GM19372 (cell line): Measurements from ENCODE around the gene UBL7.
"Not testable (repeated sequence)": the region's sequence is repeated elsewhere in the genome, so short reads cannot be mapped to it uniquely, and the experiment has no call there.

ENCODE experiments used
- ATAC-seq: cut with Tn5 transposase; IDR thresholded peaks from one replicate; pipeline ENCODE4 v1.9.1; 2021; ENCODE audit warnings: mild to moderate bottlenecking, low read depth, moderate library complexity; ENCODE audit not compliant: unreplicated experiment

The UBL7 gene

GRCh38 chr15:74464216-74464615 is 3.3 kb upstream of the UBL7 start:
- no peak for ATAC-seq

DNA sequence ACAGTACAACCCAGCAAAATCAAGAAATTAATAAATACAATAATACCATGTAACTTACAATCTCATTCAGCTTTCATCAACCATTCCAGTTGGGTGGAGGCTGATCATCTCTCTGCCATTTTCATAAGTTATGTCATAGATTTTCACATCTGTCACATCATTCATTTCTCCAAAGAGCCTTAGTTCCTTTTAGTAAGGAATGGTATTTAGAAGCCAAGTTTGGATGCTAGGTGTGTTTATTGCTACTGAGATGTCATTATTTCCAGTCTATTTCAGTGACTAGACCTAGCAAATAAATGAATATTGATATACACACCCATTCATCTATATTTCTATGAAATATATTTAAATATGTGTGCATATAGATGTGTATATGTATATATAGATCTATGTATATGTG is 2.7 kb upstream of the UBL7 start:
- no peak for ATAC-seq

- ATAC-seq, result no peak
Observed at GRCh38 chr15:74461847-74462511, 1.0 kb upstream of the UBL7 start.

GRCh38 chr15:74460298-74460697 is 662 bp downstream of the UBL7 start:
- no peak for ATAC-seq

DNA sequence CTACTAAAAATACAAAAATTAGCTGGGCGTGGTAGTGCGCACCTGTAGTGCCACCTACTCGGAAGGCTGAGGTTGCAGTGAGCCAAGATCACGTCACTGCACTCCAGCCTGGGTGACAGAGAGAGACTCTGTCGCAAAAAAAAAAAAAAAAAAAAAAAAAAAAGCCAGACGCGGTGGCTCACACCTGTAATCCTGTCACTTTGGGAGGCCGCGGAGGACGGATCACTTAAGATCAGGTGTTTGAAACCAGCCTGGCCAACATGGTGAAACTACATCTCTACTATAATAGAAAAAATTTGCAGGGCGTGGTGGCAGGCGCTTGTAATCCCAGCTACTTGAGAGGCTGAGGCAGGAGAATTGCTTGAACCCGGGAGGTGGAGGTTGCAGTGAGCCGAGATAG is 1.2 kb downstream of the UBL7 start:
- ATAC-seq, result not testable (repeated sequence)

GRCh38 chr15:74458473-74458872 is 2.5 kb downstream of the UBL7 start:
- ATAC-seq, result no peak

DNA sequence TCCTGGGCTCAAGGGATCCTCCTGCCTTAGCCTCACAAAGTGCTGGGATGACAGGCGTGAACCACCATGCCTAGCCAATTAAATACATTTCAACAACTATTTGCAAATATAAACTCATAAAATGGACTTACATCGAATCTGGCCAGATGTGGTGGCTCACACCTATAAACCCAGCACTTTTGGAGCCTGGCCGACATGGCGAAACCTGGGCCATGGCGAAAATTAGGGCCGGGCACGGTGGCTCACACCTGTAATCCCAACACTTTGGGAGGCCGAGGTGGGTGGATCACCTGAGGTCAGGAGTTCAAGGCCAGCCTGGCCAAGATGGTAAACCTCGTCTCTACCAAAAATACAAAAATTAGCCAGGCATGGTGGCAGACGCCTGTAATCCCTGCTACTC is 3.9 kb downstream of the UBL7 start:
- ATAC-seq, result not testable (repeated sequence)

DNA sequence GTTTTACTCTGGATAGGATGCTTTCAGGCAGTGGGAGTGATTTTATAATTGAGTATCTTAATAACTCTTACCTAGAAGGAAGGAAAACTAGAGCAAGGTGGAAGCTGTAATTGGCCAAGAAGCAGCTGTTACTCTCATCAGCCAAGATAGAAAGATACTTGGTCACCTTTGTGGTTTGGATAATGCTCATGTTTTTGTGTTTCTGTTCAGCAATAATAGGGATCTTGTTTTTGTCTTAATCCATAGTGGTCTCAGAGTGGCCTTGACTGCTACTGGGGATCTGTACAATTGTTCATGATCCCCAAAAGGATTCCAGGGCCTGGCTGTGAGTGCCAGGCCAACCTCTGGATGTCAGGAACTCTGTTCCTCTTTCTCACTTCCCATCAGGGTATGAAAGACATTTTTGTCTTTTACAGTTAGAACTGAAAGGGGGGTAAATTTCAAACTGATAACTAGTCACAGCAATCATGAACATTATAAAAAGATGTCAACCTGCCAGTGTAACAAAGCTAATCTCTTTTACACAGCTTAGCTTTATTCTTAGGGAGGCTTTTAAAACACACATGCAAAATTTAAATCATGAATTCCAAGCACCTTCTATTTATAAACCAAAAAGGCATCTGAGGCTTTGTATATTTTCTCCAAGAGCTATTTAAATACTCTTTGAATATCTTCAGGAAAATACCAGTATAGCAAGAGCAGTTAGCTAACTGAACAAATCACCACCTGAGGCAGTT is 6.0 kb downstream of the UBL7 start:
- no peak for ATAC-seq

GRCh38 chr15:74453925-74454763 is 6.8 kb downstream of the UBL7 start:
- ATAC-seq, result no peak

- no peak for ATAC-seq
Observed at GRCh38 chr15:74451861-74452835, 8.8 kb downstream of the UBL7 start.

- no peak for ATAC-seq
Observed at GRCh38 chr15:74451322-74451721, 9.6 kb downstream of the UBL7 start.

DNA sequence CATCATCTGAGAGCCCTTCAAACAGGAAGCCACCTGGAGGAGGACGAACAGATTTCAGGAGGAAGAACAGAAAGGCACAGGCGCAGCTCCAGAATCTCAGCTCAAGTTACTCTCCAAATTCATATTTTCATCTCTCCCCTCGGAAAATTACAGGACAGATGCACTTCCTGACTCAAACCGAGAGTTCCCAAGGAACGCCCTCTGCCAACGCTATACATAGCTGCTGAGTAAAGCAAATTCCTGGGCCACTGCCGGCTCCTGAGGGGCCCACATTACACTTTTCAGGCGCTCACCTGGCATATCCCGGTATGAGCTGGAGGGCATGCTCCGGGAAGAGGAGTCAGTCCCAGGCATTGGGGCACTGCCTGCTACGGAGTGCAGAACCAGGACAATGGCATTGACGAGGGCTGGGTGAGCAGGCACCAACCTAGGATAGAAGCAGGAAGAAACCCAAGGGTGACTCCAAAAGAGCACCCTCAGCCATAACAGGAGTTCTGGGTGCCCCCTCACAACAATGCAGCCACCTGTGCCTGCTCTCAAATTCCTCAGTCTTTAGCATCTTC is 11.2 kb downstream of the UBL7 start:
- ATAC-seq, result no peak

DNA sequence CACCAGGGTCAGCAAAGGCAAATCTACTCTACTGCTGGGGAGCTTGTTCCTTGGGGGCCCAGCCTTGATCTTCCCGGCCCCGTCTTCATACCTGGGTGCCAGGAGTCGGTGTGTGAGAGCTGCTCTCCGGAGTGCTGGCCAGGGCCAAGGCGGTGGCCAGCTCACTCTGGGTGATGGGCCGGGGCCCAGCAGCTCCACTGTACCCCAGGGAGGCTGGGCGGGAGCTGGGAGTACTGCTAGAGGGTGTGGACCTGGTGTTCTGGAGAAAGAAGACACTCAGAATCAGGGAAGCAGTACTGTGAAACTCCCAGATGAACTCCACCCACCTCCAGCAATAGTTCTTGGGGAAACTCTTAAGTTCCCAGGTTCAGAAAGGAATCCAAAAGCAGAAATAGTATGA is 11.9 kb downstream of the UBL7 start:
- ATAC-seq, result no peak

DNA sequence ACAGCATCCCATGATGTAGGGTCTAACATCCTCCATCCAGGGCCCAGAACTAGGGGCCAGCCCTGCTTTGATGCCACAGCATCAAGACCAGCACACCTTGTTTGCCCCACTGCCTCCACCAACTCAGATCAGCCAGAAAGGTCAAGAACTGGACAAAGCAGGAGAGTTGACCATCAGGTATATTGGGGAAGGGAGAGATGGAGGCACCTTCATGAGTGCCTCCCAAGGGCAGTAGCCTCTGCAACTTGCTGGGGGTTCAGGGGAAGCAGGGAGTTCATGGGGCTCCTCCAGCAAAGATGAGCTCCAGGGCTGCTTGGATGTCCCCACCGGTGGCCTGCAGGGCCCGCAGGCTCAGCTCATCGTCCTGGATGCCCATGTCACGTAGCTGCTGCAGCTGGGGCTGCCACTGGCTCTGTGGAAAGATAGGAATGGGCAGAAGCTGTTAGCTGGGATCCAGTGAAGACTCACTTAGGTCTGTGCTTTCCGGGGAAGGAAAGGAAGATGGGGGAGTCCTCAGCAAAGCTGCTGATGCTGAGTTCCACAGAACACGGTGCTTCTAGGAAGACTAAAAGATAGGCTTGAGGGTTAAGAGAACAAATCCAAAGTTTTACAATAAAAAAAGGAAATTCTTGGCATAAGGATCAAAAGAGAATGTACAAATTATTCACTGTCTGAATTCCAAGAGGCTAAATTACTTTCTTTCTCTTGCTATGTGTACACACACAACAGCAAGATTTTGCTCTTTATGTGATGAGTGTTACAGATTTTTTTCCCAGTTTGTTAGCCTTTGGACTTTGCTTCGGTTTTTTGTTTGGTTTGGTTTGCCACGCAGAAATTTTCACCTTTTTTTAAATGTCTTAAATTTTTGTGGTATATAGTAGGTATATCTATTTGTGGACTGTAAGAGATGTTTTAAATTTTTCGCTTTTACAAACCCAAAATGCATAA is 14.9 kb downstream of the UBL7 start:
- ATAC-seq, result no peak

DNA sequence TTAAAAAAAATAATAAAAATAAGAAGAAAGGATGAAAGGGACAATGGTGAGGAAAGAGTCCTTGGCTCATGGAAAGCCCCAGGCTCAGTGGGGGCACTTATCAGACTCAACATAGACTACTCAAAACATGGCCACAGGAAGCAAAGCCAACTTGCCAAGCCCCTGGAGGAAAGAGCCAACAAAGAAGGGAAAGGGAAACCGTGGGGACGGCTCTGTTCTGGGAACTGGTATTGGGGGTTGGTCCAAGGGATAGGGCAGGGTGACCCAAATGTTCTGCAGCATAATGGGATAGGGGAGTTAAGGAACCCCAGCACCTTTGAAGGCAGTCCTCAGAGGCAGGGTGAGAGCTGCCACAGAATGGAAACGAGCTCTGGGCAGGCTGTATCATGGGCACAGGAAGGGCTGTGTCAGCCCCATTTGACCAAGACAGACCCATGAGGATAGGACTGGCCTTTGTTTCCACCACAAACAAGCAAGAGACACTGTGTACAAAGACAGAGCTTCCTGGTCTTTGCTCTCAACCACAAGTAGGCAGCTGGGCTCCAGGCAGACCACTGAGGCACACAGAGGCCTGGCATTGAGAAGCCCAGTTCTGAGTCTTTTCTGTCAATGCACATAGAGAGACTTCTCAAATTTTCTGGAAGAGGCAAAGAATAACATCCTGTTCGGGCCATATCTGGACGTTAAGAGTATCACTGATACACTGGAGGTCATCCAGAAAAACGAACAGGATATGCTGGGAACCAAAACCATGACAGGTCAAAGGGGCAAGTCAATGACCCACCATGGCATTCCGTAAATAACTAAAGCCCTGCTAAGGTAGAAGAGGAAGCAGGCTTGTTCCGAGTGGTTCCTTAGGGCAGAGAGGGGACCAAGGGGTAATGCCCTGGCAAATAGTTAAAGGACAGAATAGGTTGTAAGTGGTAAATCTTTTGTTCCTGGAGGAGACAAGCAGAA is 16.6 kb downstream of the UBL7 start:
- ATAC-seq, result no peak

DNA sequence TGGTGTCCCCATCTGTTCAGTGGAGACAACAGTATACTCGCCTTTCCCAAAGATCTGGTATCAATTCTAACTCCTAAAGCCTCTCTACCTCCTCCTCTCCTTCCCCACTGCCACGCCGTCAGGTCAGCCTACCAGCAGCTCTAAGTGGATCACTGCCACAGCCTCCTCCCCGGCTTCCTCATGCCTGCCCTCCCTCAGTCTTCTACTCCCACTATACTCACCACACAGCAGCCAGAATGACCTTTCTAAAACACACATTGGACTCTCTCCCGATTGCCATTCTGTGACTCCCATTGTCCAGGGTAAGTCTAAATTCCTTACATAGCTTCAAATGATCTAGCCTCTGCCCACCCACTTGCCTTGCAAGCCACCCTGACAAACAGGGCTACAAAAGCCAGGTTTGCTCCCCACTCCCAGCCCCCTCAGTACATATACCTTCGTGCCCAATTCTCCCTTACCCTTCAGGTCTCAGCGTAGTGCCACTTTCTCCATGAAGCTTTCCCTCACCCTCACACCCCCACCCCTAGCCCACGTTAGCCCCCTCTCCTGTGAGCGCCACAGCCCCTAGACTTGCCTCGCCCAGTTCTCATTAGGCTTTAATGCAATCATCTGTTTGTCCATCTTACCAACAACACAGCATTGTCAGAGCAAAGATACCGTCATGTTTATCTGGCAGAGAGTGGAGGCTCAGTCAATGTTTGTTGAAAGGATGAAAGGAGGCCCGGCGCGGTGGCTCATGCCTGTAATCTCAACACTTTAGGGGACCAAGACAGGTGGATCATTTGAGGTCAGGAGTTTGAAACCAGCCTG is 17.7 kb downstream of the UBL7 start:
- ATAC-seq, result no peak

- no peak for ATAC-seq
Observed at GRCh38 chr15:74442604-74443003, 18.4 kb downstream of the UBL7 start.
